GM12873 (cell line): Measurements from ENCODE around the gene SERTAD2.

Experiments
- CTCF ChIP-seq: IDR thresholded peaks from 2 replicates; pipeline ENCODE4 v1.5.1; 2012; ENCODE audit warnings: low read depth, mild to moderate bottlenecking, moderate library complexity, low read length, control low read depth; ENCODE audit not compliant: insufficient read depth; ENCODE audit errors: missing control alignments

Gene SERTAD2

GRCh38 chr2:64696636-64697035 lies 42.9 kb upstream of the SERTAD2 start:
- no peak for TF ChIP-seq CTCF

GRCh38 chr2:64695721-64696261 lies 42.1 kb upstream of the SERTAD2 start:
- TF ChIP-seq CTCF: no peak

- no peak for TF ChIP-seq CTCF
Measured at GRCh38 chr2:64692401-64692800, 38.7 kb upstream of the SERTAD2 start.

GRCh38 chr2:64688909-64689308 lies 35.2 kb upstream of the SERTAD2 start:
- TF ChIP-seq CTCF: no peak

- TF ChIP-seq CTCF: no peak
Measured at GRCh38 chr2:64686283-64686956, 32.7 kb upstream of the SERTAD2 start.

- TF ChIP-seq CTCF: no peak
Measured at GRCh38 chr2:64685430-64685829, 31.7 kb upstream of the SERTAD2 start.

GRCh38 chr2:64683771-64684510 lies 30.2 kb upstream of the SERTAD2 start:
- no peak for TF ChIP-seq CTCF
